PC-9 (cell line): Measurements from ENCODE around the gene TVP23A. TPM values are rescaled to one million over a fixed set of nuclear protein-coding genes. Genes with fewer than 3 reads are reported as not detected.
"Not testable (repeated sequence)": the region's sequence is repeated elsewhere in the genome, so short reads cannot be mapped to it uniquely, and the experiment has no call there.

Source experiments
- BruUV-seq: library from RNA; stranded (reverse); fragments of 400-500 nt; replicated peaks from 2 replicates; lab custom pipeline; 2021; lab: Mats Ljungman, UMichigan
- CTCF ChIA-PET: fragments of 300-600 bp; sonication (Branson Sonifier 250); formaldehyde crosslinking; loops from one replicate; lab custom pipeline; 2022; ENCODE audit warnings: antibody characterized with exemption; lab: Charles Lee
- POLR2A ChIA-PET: fragments of 300-600 bp; sonication (Branson Sonifier 250); formaldehyde crosslinking; loops from one replicate; lab custom pipeline; 2022; ENCODE audit warnings: antibody characterized with exemption; ENCODE audit not compliant: unreplicated experiment; lab: Charles Lee
- DNase-seq, 2 experiments: peaks; one replicate each; pipeline versions ENCODE4 v3.0.0 to v3.0.0-alpha.2; 2015 to 2022; ENCODE audit warnings: mixed read lengths in 1 of 2
- H2AFZ ChIP-seq: fragments of 200-600 bp; sonication (generic); 2 replicates; pipeline ENCODE4 v1.8.1; 2017; ENCODE audit warnings: antibody characterized with exemption
- H3F3A ChIP-seq: fragments of 200-600 bp; sonication (generic); 2 replicates; pipeline ENCODE4 v1.8.1; 2017; ENCODE audit warnings: antibody characterized with exemption, mild to moderate bottlenecking, low read depth; ENCODE audit not compliant: insufficient read depth
- H3K27ac ChIP-seq: fragments of 200-600 bp; sonication (generic); 2 replicates; pipeline ENCODE4 v1.6.1; 2016; ENCODE audit warnings: mixed run types
- H3K27me3 ChIP-seq: fragments of 200-600 bp; sonication (generic); 2 replicates; pipeline ENCODE4 v1.6.1; 2016; ENCODE audit warnings: low read depth, mixed run types; ENCODE audit not compliant: insufficient read depth
- H3K36me3 ChIP-seq: fragments of 200-600 bp; sonication (generic); 2 replicates; pipeline ENCODE4 v1.6.1; 2016; ENCODE audit warnings: low read depth, mixed run types
- H3K4me1 ChIP-seq: fragments of 200-600 bp; sonication (generic); replicated peaks from 2 replicates; pipeline ENCODE4 v1.6.1; 2016; ENCODE audit warnings: mixed run types; ENCODE audit not compliant: insufficient read depth
- H3K4me2 ChIP-seq: fragments of 200-600 bp; sonication (generic); 2 replicates; pipeline ENCODE4 v1.6.1; 2017; ENCODE audit warnings: mixed run types
- H3K4me3 ChIP-seq: fragments of 200-600 bp; sonication (generic); 2 replicates; pipeline ENCODE4 v1.6.1; 2016; ENCODE audit warnings: mixed run types
- H3K79me2 ChIP-seq: fragments of 200-600 bp; sonication (generic); 2 replicates; pipeline ENCODE4 v1.6.1; 2017; ENCODE audit warnings: low read depth, mixed run types
- H3K9me2 ChIP-seq: fragments of 200-600 bp; sonication (generic); 2 replicates; pipeline ENCODE4 v1.8.1; 2017; ENCODE audit warnings: mild to moderate bottlenecking; ENCODE audit not compliant: insufficient read depth
- H3K9me3 ChIP-seq: fragments of 200-600 bp; sonication (generic); 2 replicates; pipeline ENCODE4 v1.8.1; 2016; ENCODE audit warnings: low read depth; ENCODE audit not compliant: insufficient read depth
- H4K20me1 ChIP-seq: fragments of 200-600 bp; sonication (generic); 2 replicates; pipeline ENCODE4 v1.8.1; 2017; ENCODE audit not compliant: insufficient read depth
- CTCF ChIP-seq: fragments of 200-600 bp; sonication (generic); conservative IDR thresholded peaks from 2 replicates; pipeline ENCODE4 v1.6.1; 2017; ENCODE audit warnings: mixed run types, antibody characterized with exemption, mild to moderate bottlenecking, moderate library complexity
- EZH2 ChIP-seq: fragments of 200-600 bp; sonication (generic); IDR thresholded peaks from 2 replicates; pipeline ENCODE4 v1.8.0; 2017; ENCODE audit warnings: antibody characterized with exemption, low read depth
- intact Hi-C: fragments of 100-400 bp; cut with micrococcal nuclease; formaldehyde crosslinking; loops from one replicate; pipeline ENCODE4 v1.10.0; 2022; ENCODE audit not compliant: unreplicated experiment
- total RNA-seq: library from RNA; stranded (reverse); gene quantifications from 2 replicates; pipeline ENCODE4 v1.2.3, GENCODE V29; 2021

Gene TVP23A
- total RNA-seq, 1 experiment from 2014 or later = not detected

- Histone ChIP-seq H3K79me2 (no peaks in the 10 kb centered on the region), H4K20me1 (no peaks in the 10 kb centered on the region), H3F3A (no peaks in the 10 kb centered on the region), H3K27me3 (no peaks in the 10 kb centered on the region), H3K9me2 (no peaks in the 10 kb centered on the region), H3K4me1 (no peaks in the 10 kb centered on the region), H3K27ac (no peak overlapping the region), H3K4me3 (no peak overlapping the region), H2AFZ (no peak overlapping the region), H3K4me2 (no peak overlapping the region), H3K9me3 (no peaks in the 10 kb centered on the region), H3K36me3 (no peaks in the 10 kb centered on the region)
- no peak for DNase-seq
- no TSS peak for BruUV-seq
- ChIA-PET CTCF (no interaction called here), POLR2A (no interaction called here)
- TF ChIP-seq CTCF = no peak
- no peak for TF ChIP-seq EZH2
- intact Hi-C loops = no loop called here
Observed at GRCh38 chr16:10777356-10777755, 41.2 kb downstream of the TVP23A start.

GRCh38 chr16:10776923-10777322 lies 41.7 kb downstream of the TVP23A start:
- H3K4me1 ChIP-seq, BruUV-seq, H3K36me3 ChIP-seq, CTCF ChIA-PET, H3F3A ChIP-seq, H2AFZ ChIP-seq, H3K9me3 ChIP-seq, H4K20me1 ChIP-seq, H3K4me2 ChIP-seq, H3K4me3 ChIP-seq, intact Hi-C loops, DNase-seq, H3K27me3 ChIP-seq, H3K9me2 ChIP-seq, H3K27ac ChIP-seq, POLR2A ChIA-PET, H3K79me2 ChIP-seq: not testable (repeated sequence)

GRCh38 chr16:10776280-10776679 lies 42.3 kb downstream of the TVP23A start:
- H3K4me2 ChIP-seq = no peak overlapping the region

More at GRCh38 chr16:10776280-10776679, 42.3 kb downstream of the TVP23A start:
- Histone ChIP-seq H3K4me3 (no peak overlapping the region), H3K27ac (no peak overlapping the region), H3K36me3 (no peaks in the 10 kb centered on the region), H3F3A (no peaks in the 10 kb centered on the region), H3K9me3 (no peaks in the 10 kb centered on the region), H3K4me1 (no peaks in the 10 kb centered on the region), H2AFZ (no peak overlapping the region), H4K20me1 (no peaks in the 10 kb centered on the region), H3K9me2 (no peaks in the 10 kb centered on the region), H3K79me2 (no peaks in the 10 kb centered on the region), H3K27me3 (no peaks in the 10 kb centered on the region)
- no TSS peak for BruUV-seq
- CTCF ChIA-PET = no interaction called here
- no peak for TF ChIP-seq EZH2
- TF ChIP-seq CTCF = no peak
- POLR2A ChIA-PET = no interaction called here
- intact Hi-C loops = no loop called here
- no peak for DNase-seq
